H9 (cell line): ENCODE data around the gene FSIP2. TPM values are rescaled to one million over a fixed set of nuclear protein-coding genes. Genes with fewer than 3 reads are reported as not detected.
A peak's percentile ranks its signal among the peaks of the same experiment; 100 is the strongest.

Experiments used
- DNase-seq: peaks from one replicate; pipeline ENCODE4 v3.0.0-alpha.2; 2017
- H2AFZ ChIP-seq: one replicate; pipeline ENCODE4 v1.6.1; 2013; ENCODE audit warnings: mild to moderate bottlenecking, low read length, control low read depth, moderate library complexity
- H2AK5ac ChIP-seq: 2 replicates; pipeline ENCODE4 v1.6.1; 2013; ENCODE audit warnings: low read length, control low read depth, mixed read lengths; ENCODE audit not compliant: insufficient read length
- H2BK120ac ChIP-seq: one replicate; pipeline ENCODE4 v1.6.1; 2013; ENCODE audit warnings: low read depth, mild to moderate bottlenecking, low read length, control low read depth, inconsistent platforms; ENCODE audit not compliant: poor library complexity, severe bottlenecking
- H2BK12ac ChIP-seq: 2 replicates; pipeline ENCODE4 v1.6.1; 2013; ENCODE audit warnings: low read length, control low read depth, mixed read lengths, low read depth; ENCODE audit not compliant: insufficient read length
- H2BK15ac ChIP-seq: 2 replicates; pipeline ENCODE4 v1.6.1; 2013; ENCODE audit warnings: low read depth, low read length, control low read depth
- H2BK20ac ChIP-seq: one replicate; pipeline ENCODE4 v1.6.1; 2013; ENCODE audit warnings: low read depth, mild to moderate bottlenecking, low read length, control low read depth, inconsistent platforms; ENCODE audit not compliant: poor library complexity, severe bottlenecking
- H2BK5ac ChIP-seq: 2 replicates; pipeline ENCODE4 v1.6.1; 2013; ENCODE audit warnings: low read length, control low read depth, mixed read lengths; ENCODE audit not compliant: insufficient read length
- H3K14ac ChIP-seq: 2 replicates; pipeline ENCODE4 v1.6.1; 2013; ENCODE audit warnings: low read length, control low read depth; ENCODE audit not compliant: insufficient read depth
- H3K18ac ChIP-seq: 2 replicates; pipeline ENCODE4 v1.6.1; 2013; ENCODE audit warnings: low read depth, mild to moderate bottlenecking, mixed read lengths, low read length, control low read depth; ENCODE audit not compliant: insufficient read length
- H3K23ac ChIP-seq: 2 replicates; pipeline ENCODE4 v1.6.1; 2013; ENCODE audit warnings: low read length, control low read depth, mixed read lengths, low read depth; ENCODE audit not compliant: insufficient read length
- H3K23me2 ChIP-seq: 2 replicates; pipeline ENCODE4 v1.6.1; 2013; ENCODE audit warnings: low read depth, mild to moderate bottlenecking, mixed read lengths, low read length, control low read depth; ENCODE audit not compliant: insufficient read length, poor library complexity, severe bottlenecking
- H3K27ac ChIP-seq: 2 replicates; pipeline ENCODE4 v1.5.1; 2013; ENCODE audit warnings: low read length, control low read depth, mixed read lengths, low read depth; ENCODE audit not compliant: insufficient read length
- H3K27me3 ChIP-seq: 2 replicates; pipeline ENCODE4 v1.6.1; 2013; ENCODE audit warnings: low read length, control low read depth, inconsistent platforms; ENCODE audit not compliant: insufficient read depth
- H3K4ac ChIP-seq: 2 replicates; pipeline ENCODE4 v1.6.1; 2013; ENCODE audit warnings: low read depth, mild to moderate bottlenecking, control low read depth, inconsistent platforms, low read length, moderate library complexity
- H3K4me1 ChIP-seq: 2 replicates; pipeline ENCODE4 v1.6.1; 2013; ENCODE audit warnings: low read length, control low read depth, inconsistent platforms; ENCODE audit not compliant: insufficient read depth
- H3K4me2 ChIP-seq: 2 replicates; pipeline ENCODE4 v1.6.1; 2013; ENCODE audit warnings: low read length, control low read depth, mixed read lengths; ENCODE audit not compliant: insufficient read length, insufficient read depth
- H3K56ac ChIP-seq: 2 replicates; pipeline ENCODE4 v1.6.1; 2013; ENCODE audit warnings: low read depth, mild to moderate bottlenecking, mixed read lengths, low read length, control low read depth; ENCODE audit not compliant: insufficient read length
- H3K79me1 ChIP-seq: 2 replicates; pipeline ENCODE4 v1.6.1; 2013; ENCODE audit warnings: low read depth, mild to moderate bottlenecking, moderate library complexity, low read length, control low read depth, inconsistent platforms; ENCODE audit not compliant: insufficient read depth, poor library complexity, severe bottlenecking
- H3K79me2 ChIP-seq: 2 replicates; pipeline ENCODE4 v1.6.1; 2013; ENCODE audit warnings: low read length, control low read depth, inconsistent platforms; ENCODE audit not compliant: insufficient read depth
- H3K9ac ChIP-seq: 2 replicates; pipeline ENCODE4 v1.6.1; 2013; ENCODE audit warnings: low read length, control low read depth, mixed read lengths; ENCODE audit not compliant: insufficient read length; ENCODE audit errors: extremely low read depth
- H3K9me3 ChIP-seq: one replicate; pipeline ENCODE4 v1.6.1; 2013; ENCODE audit warnings: low read depth, low read length, inconsistent platforms; ENCODE audit not compliant: control insufficient read depth
- H3T11ph ChIP-seq: one replicate; pipeline ENCODE4 v1.6.1; 2013; ENCODE audit warnings: mild to moderate bottlenecking, low read length, control low read depth, inconsistent platforms
- H4K20me1 ChIP-seq: one replicate; pipeline ENCODE4 v1.6.1; 2013; ENCODE audit not compliant: control insufficient read depth, insufficient read length, insufficient read depth
- H4K5ac ChIP-seq: 2 replicates; pipeline ENCODE4 v1.6.1; 2013; ENCODE audit warnings: low read depth, mild to moderate bottlenecking, mixed read lengths, low read length, control low read depth; ENCODE audit not compliant: insufficient read length
- H4K8ac ChIP-seq: replicated peaks from 2 replicates; pipeline ENCODE4 v1.6.1; 2013; ENCODE audit warnings: low read length, control low read depth, mixed read lengths, low read depth; ENCODE audit not compliant: insufficient read length
- H4K91ac ChIP-seq: 2 replicates; pipeline ENCODE4 v1.6.1; 2013; ENCODE audit warnings: low read depth, mild to moderate bottlenecking, moderate library complexity, mixed read lengths, low read length, control low read depth; ENCODE audit not compliant: insufficient read length
- H3K27ac Mint-ChIP-seq, 3 experiments: 2 replicates in 2 of 3; 3 replicates in 1 of 3; pipeline ENCODE4 v1.8.0; 2020 to 2021; ENCODE audit warnings: mixed read lengths in 3 of 3, mild to moderate bottlenecking in 1 of 3, moderate library complexity in 1 of 3
- H3K27me3 Mint-ChIP-seq: 2 replicates; pipeline ENCODE4 v1.8.0; 2021; ENCODE audit warnings: low read depth, mild to moderate bottlenecking, moderate library complexity, mixed read lengths
- H3K36me3 Mint-ChIP-seq, 3 experiments: 2 replicates in 2 of 3; 3 replicates in 1 of 3; pipeline ENCODE4 v1.8.0; 2020 to 2021; ENCODE audit warnings: low read depth in 3 of 3, mixed read lengths in 3 of 3; ENCODE audit not compliant: insufficient read depth in 1 of 3
- H3K4me1 Mint-ChIP-seq, 2 experiments: 2 replicates each; pipeline ENCODE4 v1.8.0; 2020; ENCODE audit warnings: mixed read lengths in 2 of 2
- H3K4me3 Mint-ChIP-seq, 2 experiments: 2 replicates in 1 of 2; 3 replicates in 1 of 2; pipeline ENCODE4 v1.8.0; 2020 to 2021; ENCODE audit warnings: mild to moderate bottlenecking in 2 of 2, mixed read lengths in 2 of 2, moderate library complexity in 1 of 2
- H3K9me3 Mint-ChIP-seq, 2 experiments: 2 replicates in 1 of 2; 3 replicates in 1 of 2; pipeline ENCODE4 v1.8.0; 2020; ENCODE audit warnings: mild to moderate bottlenecking in 2 of 2, mixed read lengths in 2 of 2, moderate library complexity in 1 of 2
- WGBS: extraction: QIAGEN DNeasy Blood & Tissue Kit; methylation state at CpG from one replicate; pipeline ENCODE4 v1.1.7; 2013; ENCODE audit warnings: missing lambda C conversion rate, low lambda C conversion rate, mixed read lengths; ENCODE audit not compliant: insufficient read length; ENCODE audit errors: extremely low coverage; 5-methylcytosine and 5-hydroxymethylcytosine counted together
- total RNA-seq: library from RNA; stranded (reverse); gene quantifications from 2 replicates; pipeline ENCODE4 v1.2.1, GENCODE V29; 2021
- TF ChIP-seq, protein P1 (sequence below): fragments of 200-600 bp; sonication (generic); conservative IDR thresholded peaks from 3 replicates; pipeline ENCODE4 v1.8.0; 2021; ENCODE audit warnings: antibody characterized with exemption, mild to moderate bottlenecking

FSIP2 gene
- total RNA-seq, 1 experiment from 2014 or later, result 2.4 TPM

DNA sequence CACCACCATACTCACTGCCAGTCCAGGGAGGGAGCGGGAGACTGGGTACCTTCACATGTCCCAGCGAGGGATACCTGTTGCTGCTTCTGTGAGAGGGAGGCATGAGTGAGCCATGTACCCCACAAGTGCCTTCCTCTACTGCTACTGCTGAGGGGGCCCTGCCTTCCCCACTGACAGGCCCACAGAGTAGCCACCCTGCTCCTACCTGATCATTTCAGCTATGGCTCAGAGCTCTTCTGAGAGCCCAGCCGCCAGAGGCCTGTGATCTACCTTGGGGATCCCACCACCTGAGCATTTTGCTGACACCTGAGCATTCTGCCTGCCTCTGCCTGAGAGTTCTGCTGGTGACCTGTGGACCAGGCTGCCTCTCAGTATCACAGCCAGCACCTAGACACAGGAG is 137.6 kb downstream of the FSIP2 start:
- no CpG with 5 or more reads among the region's 3 CpGs for WGBS
- no peak overlapping the region for H2BK12ac ChIP-seq
- no peak overlapping the region for H2BK5ac ChIP-seq
- no peak overlapping the region for H4K5ac ChIP-seq
- H2AK5ac ChIP-seq, result no peak overlapping the region
- H4K20me1 ChIP-seq, result no peaks in the 10 kb centered on the region
- no peaks in the 10 kb centered on the region for H3K79me1 ChIP-seq
- H3K56ac ChIP-seq, result no peak overlapping the region
- no peaks in the 10 kb centered on the region for H3K79me2 ChIP-seq
- no peak overlapping the region for H2BK15ac ChIP-seq
- no peak overlapping the region for H3K9ac ChIP-seq
- H3K9me3 ChIP-seq, result no peaks in the 10 kb centered on the region
- H4K91ac ChIP-seq, result no peak overlapping the region
- H3K9me3 Mint-ChIP-seq, result no peaks in the 10 kb centered on the region
- no peak overlapping the region for H3K4ac ChIP-seq
- H2AFZ ChIP-seq, result no peak overlapping the region
- H3K27ac ChIP-seq, result no peak overlapping the region
- peak overlapping the region in 2 of 3 experiments; percentile 12 to 49; a peak in 2 of 7 replicates for H3K27ac Mint-ChIP-seq
- no peak overlapping the region for H3T11ph ChIP-seq
- no peaks in the 10 kb centered on the region for H3K27me3 ChIP-seq
- no peak overlapping the region for H4K8ac ChIP-seq
- no peaks in the 10 kb centered on the region for H3K23me2 ChIP-seq
- H2BK20ac ChIP-seq, result no peak overlapping the region
- H2BK120ac ChIP-seq, result no peak overlapping the region
- H3K23ac ChIP-seq, result no peak overlapping the region
- no peak overlapping the region for H3K4me3 Mint-ChIP-seq
- H3K4me2 ChIP-seq, result no peak overlapping the region
- no peaks in the 10 kb centered on the region for H3K4me1 ChIP-seq
- no peaks in the 10 kb centered on the region for H3K27me3 Mint-ChIP-seq
- H3K18ac ChIP-seq, result no peak overlapping the region
- H3K4me1 Mint-ChIP-seq, result no peaks in the 10 kb centered on the region
- TF ChIP-seq, protein P1, sequence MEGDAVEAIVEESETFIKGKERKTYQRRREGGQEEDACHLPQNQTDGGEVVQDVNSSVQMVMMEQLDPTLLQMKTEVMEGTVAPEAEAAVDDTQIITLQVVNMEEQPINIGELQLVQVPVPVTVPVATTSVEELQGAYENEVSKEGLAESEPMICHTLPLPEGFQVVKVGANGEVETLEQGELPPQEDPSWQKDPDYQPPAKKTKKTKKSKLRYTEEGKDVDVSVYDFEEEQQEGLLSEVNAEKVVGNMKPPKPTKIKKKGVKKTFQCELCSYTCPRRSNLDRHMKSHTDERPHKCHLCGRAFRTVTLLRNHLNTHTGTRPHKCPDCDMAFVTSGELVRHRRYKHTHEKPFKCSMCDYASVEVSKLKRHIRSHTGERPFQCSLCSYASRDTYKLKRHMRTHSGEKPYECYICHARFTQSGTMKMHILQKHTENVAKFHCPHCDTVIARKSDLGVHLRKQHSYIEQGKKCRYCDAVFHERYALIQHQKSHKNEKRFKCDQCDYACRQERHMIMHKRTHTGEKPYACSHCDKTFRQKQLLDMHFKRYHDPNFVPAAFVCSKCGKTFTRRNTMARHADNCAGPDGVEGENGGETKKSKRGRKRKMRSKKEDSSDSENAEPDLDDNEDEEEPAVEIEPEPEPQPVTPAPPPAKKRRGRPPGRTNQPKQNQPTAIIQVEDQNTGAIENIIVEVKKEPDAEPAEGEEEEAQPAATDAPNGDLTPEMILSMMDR, result no peak
- H3K14ac ChIP-seq, result no peak overlapping the region
- no peak for DNase-seq
- no peaks in the 10 kb centered on the region for H3K36me3 Mint-ChIP-seq
